Psoas muscle (tissue), 8 donors: Measurements from ENCODE around the gene TASP1. TPM values are rescaled to one million over a fixed set of nuclear protein-coding genes. Genes with fewer than 3 reads are reported as not detected.

ENCODE experiments used
- ATAC-seq, 4 donors: fragments of 200-7000 bp; cut with Tn5 transposase; one replicate each; pipeline ENCODE4 v1.9.1; 2020; ENCODE audit warnings: moderate library complexity in 3 of 4, mild to moderate bottlenecking in 2 of 4
- DNase-seq, 2 donors: peaks; one replicate each; pipeline ENCODE4 v3.0.0-alpha.2; 2020
- H3K27ac ChIP-seq: fragments of 200-600 bp; one replicate; pipeline ENCODE4 v1.8.0; 2022
- H3K27me3 ChIP-seq, 3 donors: fragments of 200-600 bp in 1 of 3; one replicate each; pipeline versions ENCODE4 v1.6.1 to v1.8.0; 2013 to 2022; ENCODE audit warnings: low read length in 2 of 3, mild to moderate bottlenecking in 2 of 3, moderate library complexity in 1 of 3; ENCODE audit not compliant: insufficient read depth in 3 of 3
- H3K36me3 ChIP-seq, 2 donors: fragments of 200-600 bp in 1 of 2; one replicate each; pipeline versions ENCODE4 v1.6.1 to v1.8.0; 2013 to 2022; ENCODE audit warnings: low read depth in 1 of 2, mild to moderate bottlenecking in 1 of 2, moderate library complexity in 1 of 2; ENCODE audit not compliant: insufficient read depth in 1 of 2
- H3K4me1 ChIP-seq: fragments of 200-600 bp; one replicate; pipeline ENCODE4 v1.8.0; 2022
- H3K4me3 ChIP-seq: fragments of 200-600 bp; one replicate; pipeline ENCODE4 v1.8.0; 2022; ENCODE audit warnings: mild to moderate bottlenecking
- H3K9me3 ChIP-seq: fragments of 200-600 bp; one replicate; pipeline ENCODE4 v1.8.0; 2022
- WGBS, 3 donors: extraction: QIAGEN DNeasy Blood & Tissue Kit; methylation state at CpG; one replicate each; pipeline versions ENCODE4 v1.1.6 to v1.1.7; 2013; 5-methylcytosine and 5-hydroxymethylcytosine counted together
- intact Hi-C, 2 donors: fragments of 100-400 bp; cut with DNase I; formaldehyde crosslinking; loops; one replicate each; pipeline versions ENCODE4 v1.11.0 to v1.14.2; 2022
- polyA plus RNA-seq, 3 donors: library from polyadenylated mRNA; stranded (reverse); fragments of 200-250 nt; gene quantifications; one replicate each; pipeline ENCODE4 v1.2.3, GENCODE V29; 2013
- total RNA-seq, 4 donors: library from RNA; stranded (reverse); fragmentation: NEBNext Ultra II Directional in 2 of 4; extraction: Animal tissue kit (Norgen Biotek cat#: 25700) in 2 of 4; gene quantifications; one replicate each; pipeline versions ENCODE4 v1.2.1 to v1.2.4, GENCODE V29; 2021 to 2023
- TF ChIP-seq, protein P1 (sequence below): fragments of 200-600 bp; IDR thresholded peaks from one replicate; pipeline ENCODE4 v1.8.0; 2022; ENCODE audit warnings: antibody characterized with exemption
- donor health status: healthy with polysubstance abuse.
- donor health status: DM: no; HTN: no; CAD: no; lungs with moderate emphysema.
- donor health status: Bipolar disorder and iron deficiency.
- donor health status: healthy.
- donor health status: DM: yes; HTN: yes; CAD: no.
- donor health status: DM: no; HTN: no; CAD: no.
- donor health status: DM: no; HTN: no; CAD: no.
- donor health status: DM: yes; HTN: yes; CAD: no.

The TASP1 gene
- total and polyA plus RNA-seq, 7 donors, result 1.8 to 4.8 (median 3.2) TPM

DNA sequence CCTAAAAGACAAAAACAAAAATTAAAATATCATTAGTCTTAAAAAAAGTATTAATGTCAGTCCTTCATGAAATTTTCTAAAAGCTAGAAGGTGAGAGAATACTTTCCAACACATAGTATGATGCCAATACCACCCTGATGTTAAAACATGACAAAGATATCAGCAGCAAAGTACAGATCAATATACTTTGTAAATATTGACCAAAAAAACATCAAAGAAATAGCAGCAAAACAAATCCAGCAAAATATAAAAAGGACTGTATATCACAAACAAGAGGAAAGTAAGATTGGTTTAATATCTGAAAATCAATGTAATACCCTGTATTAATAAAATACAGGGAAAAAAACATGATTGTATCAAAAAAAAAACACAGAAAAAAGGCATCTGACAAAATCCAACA is 51.4 kb downstream of the TASP1 start:
- ATAC-seq, result no peak
- no peaks in the 10 kb centered on the region for H3K4me1 ChIP-seq
- H3K27ac ChIP-seq, result no peak overlapping the region
- TF ChIP-seq, protein P1, sequence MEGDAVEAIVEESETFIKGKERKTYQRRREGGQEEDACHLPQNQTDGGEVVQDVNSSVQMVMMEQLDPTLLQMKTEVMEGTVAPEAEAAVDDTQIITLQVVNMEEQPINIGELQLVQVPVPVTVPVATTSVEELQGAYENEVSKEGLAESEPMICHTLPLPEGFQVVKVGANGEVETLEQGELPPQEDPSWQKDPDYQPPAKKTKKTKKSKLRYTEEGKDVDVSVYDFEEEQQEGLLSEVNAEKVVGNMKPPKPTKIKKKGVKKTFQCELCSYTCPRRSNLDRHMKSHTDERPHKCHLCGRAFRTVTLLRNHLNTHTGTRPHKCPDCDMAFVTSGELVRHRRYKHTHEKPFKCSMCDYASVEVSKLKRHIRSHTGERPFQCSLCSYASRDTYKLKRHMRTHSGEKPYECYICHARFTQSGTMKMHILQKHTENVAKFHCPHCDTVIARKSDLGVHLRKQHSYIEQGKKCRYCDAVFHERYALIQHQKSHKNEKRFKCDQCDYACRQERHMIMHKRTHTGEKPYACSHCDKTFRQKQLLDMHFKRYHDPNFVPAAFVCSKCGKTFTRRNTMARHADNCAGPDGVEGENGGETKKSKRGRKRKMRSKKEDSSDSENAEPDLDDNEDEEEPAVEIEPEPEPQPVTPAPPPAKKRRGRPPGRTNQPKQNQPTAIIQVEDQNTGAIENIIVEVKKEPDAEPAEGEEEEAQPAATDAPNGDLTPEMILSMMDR, result no peak
- DNase-seq, result no peak
- H3K27me3 ChIP-seq, result no peaks in the 10 kb centered on the region
- no peak overlapping the region for H3K4me3 ChIP-seq
- intact Hi-C loops, result no loop called here
- H3K9me3 ChIP-seq, result peaks cover 2% of the 10 kb centered on the region
- H3K36me3 ChIP-seq, result no peaks in the 10 kb centered on the region

DNA sequence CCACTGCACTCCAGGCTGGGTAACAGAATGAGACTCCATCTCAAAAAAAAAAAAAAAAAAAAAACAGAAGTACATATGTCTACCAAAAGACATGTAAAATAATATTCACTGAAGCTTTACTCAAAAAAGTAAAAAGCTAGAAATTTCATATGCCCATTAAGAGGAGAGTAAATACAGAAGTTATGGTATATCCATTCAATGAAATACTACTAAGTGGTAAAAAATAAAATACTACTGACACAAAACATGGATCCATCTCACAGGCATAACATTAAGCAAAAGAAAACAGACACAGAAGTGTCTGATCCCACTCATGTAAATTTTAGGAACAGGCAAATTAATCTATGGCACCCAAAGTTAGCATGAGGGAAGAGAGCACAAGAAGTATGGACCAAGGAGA is 52.6 kb downstream of the TASP1 start:
- ATAC-seq (no peak), DNase-seq (no peak)
- no peak overlapping the region for H3K27ac ChIP-seq
- H3K9me3 ChIP-seq, result peaks cover 2% of the 10 kb centered on the region
- no peaks in the 10 kb centered on the region for H3K27me3 ChIP-seq
- TF ChIP-seq, protein P1, result no peak
- H3K36me3 ChIP-seq, result no peaks in the 10 kb centered on the region
- no peaks in the 10 kb centered on the region for H3K4me1 ChIP-seq
- H3K4me3 ChIP-seq, result no peak overlapping the region
- intact Hi-C loops, result no loop called here

DNA sequence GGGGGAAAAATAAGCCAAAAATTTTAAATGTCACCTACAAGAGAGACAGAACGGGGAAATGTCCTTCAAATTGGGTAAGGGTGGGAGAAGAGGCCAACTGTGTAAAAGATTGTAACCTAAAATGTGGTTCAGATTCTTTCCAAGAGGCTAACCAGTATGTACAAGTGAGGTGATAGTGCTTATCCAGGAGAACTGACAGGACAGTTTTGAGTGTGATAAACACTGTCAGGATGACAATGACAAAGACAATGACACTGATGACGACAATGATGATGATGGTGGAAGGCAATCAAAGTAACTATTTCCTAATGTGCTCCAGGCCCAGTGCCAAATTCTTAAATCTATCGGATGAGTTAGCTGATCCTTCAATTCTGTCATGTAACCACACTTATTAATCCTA is 57.3 kb downstream of the TASP1 start:
- ATAC-seq, result no peak
- WGBS, 3 donors, result 79 to 86% (median 83%) methylated on average over 3 of the region's 3 CpGs

DNA sequence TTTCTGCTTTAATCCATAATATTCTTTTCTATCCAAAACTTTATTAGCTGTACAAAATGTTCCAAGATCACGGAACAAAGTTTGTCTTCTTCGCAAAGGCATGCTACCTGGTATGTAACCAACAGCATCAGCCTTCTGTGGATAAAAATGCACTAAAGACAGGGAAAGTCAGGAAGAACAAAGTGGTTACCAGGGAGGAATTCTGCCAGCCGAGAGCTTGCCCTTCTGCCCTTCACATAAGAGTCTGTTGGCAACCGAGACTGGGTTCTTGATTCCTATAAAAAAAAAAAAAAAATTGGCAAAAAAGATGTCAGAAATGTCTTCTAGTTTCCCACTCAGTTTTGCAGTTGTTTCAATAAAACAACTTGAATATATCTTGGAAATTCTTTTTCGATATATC is 58.0 kb downstream of the TASP1 start:
- Histone ChIP-seq H3K27ac (no peak overlapping the region), H3K4me1 (no peaks in the 10 kb centered on the region), H3K4me3 (no peak overlapping the region), H3K27me3 (no peaks in the 10 kb centered on the region), H3K36me3 (peaks cover 0 to 10% of the 10 kb centered on the region in 2 donors), H3K9me3 (no peaks in the 10 kb centered on the region)
- intact Hi-C loops, result no loop called here
- TF ChIP-seq, protein P1, result no peak
- ATAC-seq (no peak), DNase-seq (no peak)
- WGBS, 3 donors, result 77 to 87% (median 77%) methylated on average over 5 of the region's 5 CpGs

More for the DNA sequence above, 57.3 kb downstream of the TASP1 start:
- intact Hi-C loops, result no loop called here
- DNase-seq, result no peak
- H3K4me3 ChIP-seq, result no peak overlapping the region
- no peak overlapping the region for H3K27ac ChIP-seq
- H3K4me1 ChIP-seq, result no peaks in the 10 kb centered on the region
- TF ChIP-seq, protein P1, result no peak
- H3K36me3 ChIP-seq, result peaks cover 0 to 10% of the 10 kb centered on the region in 2 donors
- H3K27me3 ChIP-seq, result no peaks in the 10 kb centered on the region
- H3K9me3 ChIP-seq, result peaks cover 2% of the 10 kb centered on the region

DNA sequence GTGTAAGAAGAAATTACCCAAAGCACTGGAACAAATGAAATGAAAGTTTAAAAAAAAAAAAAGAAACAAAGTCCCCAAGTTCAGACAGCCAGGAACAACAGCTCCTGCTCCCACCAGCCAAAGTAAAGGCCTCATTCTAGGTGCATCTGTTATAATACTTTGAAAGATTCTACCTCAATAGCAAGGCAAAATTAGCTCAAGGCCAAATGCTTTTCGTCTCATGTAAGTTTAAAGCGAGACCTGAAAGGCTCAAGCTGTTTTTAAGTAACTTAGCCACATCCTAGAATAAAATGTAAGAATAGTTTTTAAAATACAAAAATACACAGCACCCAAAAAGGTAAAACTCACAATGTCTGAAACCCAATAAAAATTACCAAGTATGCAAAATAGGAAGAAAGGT is 64.7 kb downstream of the TASP1 start:
- TF ChIP-seq, protein P1, result no peak
- WGBS, 3 donors, result 94 to 96% (median 96%) methylated on average over 2 of the region's 2 CpGs

More for the DNA sequence above, 64.7 kb downstream of the TASP1 start:
- no peak for ATAC-seq
- intact Hi-C loops, result no loop called here
- H3K27me3 ChIP-seq, result no peaks in the 10 kb centered on the region
- DNase-seq, result no peak
- no peaks in the 10 kb centered on the region for H3K9me3 ChIP-seq
- H3K27ac ChIP-seq, result no peak overlapping the region
- no peaks in the 10 kb centered on the region for H3K36me3 ChIP-seq
- no peaks in the 10 kb centered on the region for H3K4me1 ChIP-seq
- H3K4me3 ChIP-seq, result no peak overlapping the region
